Measurements from ENCODE around the gene ATE1. TPM values are rescaled to one million over a fixed set of nuclear protein-coding genes. Genes with fewer than 3 reads are reported as not detected.

ATE1 gene
- total and polyA plus RNA-seq, 2 of the 4 experiments (the other 2 are of a cell fraction) = 6.4 to 27.8 TPM

DNA sequence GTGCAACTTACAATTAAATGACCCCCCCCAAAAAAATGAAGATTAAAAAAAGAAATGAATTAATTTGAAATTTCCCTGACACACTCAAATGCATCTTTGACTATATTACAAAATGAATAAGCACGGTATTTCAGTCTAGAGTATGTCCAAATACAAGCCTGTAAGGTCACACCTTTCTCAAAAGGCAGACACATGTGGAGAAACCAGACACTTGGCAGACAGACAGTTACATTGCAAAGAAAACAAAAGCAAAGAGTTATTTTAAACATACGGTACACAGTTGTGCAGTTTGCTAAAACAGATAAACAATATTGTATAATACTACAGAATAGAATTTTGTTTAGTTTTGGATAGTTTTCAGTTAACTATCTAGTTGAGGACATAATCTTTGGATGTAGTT lies 153.0 kb downstream of the ATE1 start:
- peak; percentile 30; the same call in 1 of the 2 replicates for ATAC-seq (ENCODE audit: low read depth)

More for the DNA sequence above, 153.0 kb downstream of the ATE1 start:
- Histone ChIP-seq H2BK15ac (ENCODE audit: low read depth, low read length) (no peak overlapping the region), H2AK9ac (replicated peaks; ENCODE audit: low read depth, low read length, poor library complexity) (no peak overlapping the region), H3K4me2 (ENCODE audit: low read depth, low read length) (no peak overlapping the region; the same call in 1 of the 2 replicates), H4K5ac (ENCODE audit: low read depth, low read length) (no peak overlapping the region), H3K4ac (ENCODE audit: low read depth, low read length) (no peak overlapping the region), H3K27me3 (ENCODE audit: control insufficient read depth, insufficient read depth, low read length) (no peaks in the 10 kb centered on the region), H4K8ac (ENCODE audit: low read depth in 2 of 2, low read length in 2 of 2) (no peak overlapping the region), H2AFZ (replicated peaks; ENCODE audit: low read length, poor library complexity) (no peak overlapping the region), H2BK20ac (ENCODE audit: low read depth, low read length) (no peak overlapping the region), H2AK5ac (ENCODE audit: low read depth, low read length) (no peak overlapping the region), H3K14ac (replicated peaks; ENCODE audit: low read depth, low read length) (no peak overlapping the region), H2BK5ac (ENCODE audit: low read depth, low read length, poor library complexity, severe bottlenecking) (no peak overlapping the region), H3K56ac (ENCODE audit: extremely low read depth, insufficient read depth, low read length) (no peak overlapping the region), H4K20me1 (ENCODE audit: insufficient read depth, low read length) (no peaks in the 10 kb centered on the region), H3K9me1 (ENCODE audit: insufficient read depth, low read length) (no peaks in the 10 kb centered on the region), H3K4me1 (ENCODE audit: control insufficient read depth, insufficient read depth, low read length) (peaks cover 4% of the 10 kb centered on the region; the same call in 1 of the 2 replicates), H2BK120ac (ENCODE audit: low read depth, low read length) (no peak overlapping the region), H3K9me3 (ENCODE audit: control insufficient read depth, insufficient read depth, low read length) (no peaks in the 10 kb centered on the region), H3K27ac (ENCODE audit: insufficient read depth, low read length) (no peak overlapping the region), H3K18ac (ENCODE audit: low read depth, low read length) (no peak overlapping the region), H4K91ac (ENCODE audit: insufficient read depth, low read depth, low read length) (no peak overlapping the region), H3K9ac (ENCODE audit: low read depth, low read length) (no peak overlapping the region), H3K79me1 (ENCODE audit: low read depth in 1 of 2, low read length in 2 of 2) (no peaks in the 10 kb centered on the region), H3K4me3 (ENCODE audit: insufficient read depth, low read depth, low read length) (no peak overlapping the region), H3K36me3 (ENCODE audit: control insufficient read depth, insufficient read depth, low read length) (0 out of 2 replicates have a peak, but pooled peaks cover 1% of the 10 kb centered on the region), H3K23ac (ENCODE audit: low read depth, low read length) (no peak overlapping the region)
- WGBS, 2 experiments (ENCODE audit: extremely low coverage in 2 of 2, insufficient read length in 1 of 2) = no CpG with 5 or more reads among the region's 2 CpGs
- ChIA-PET POLR2A (ENCODE audit: unreplicated experiment) (no interaction called here), CTCF (no interaction called here)
- DNase-seq = peak; percentile 46
- TF ChIP-seq SMC3 (IDR thresholded peaks at IDR 0.05; ENCODE audit: low read depth, low read length) = no peak
- TF ChIP-seq, protein P1, sequence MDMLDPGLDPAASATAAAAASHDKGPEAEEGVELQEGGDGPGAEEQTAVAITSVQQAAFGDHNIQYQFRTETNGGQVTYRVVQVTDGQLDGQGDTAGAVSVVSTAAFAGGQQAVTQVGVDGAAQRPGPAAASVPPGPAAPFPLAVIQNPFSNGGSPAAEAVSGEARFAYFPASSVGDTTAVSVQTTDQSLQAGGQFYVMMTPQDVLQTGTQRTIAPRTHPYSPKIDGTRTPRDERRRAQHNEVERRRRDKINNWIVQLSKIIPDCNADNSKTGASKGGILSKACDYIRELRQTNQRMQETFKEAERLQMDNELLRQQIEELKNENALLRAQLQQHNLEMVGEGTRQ (IDR thresholded peaks at IDR 0.05; ENCODE audit: low read depth, low read length) = no peak
- TF ChIP-seq MAZ (IDR thresholded peaks at IDR 0.05; ENCODE audit: borderline replicate concordance, low read depth, low read length) = no peak
- TF ChIP-seq POLR2A (IDR thresholded peaks at IDR 0.05; ENCODE audit: low read depth, low read length) = no peak
- no peak for TF ChIP-seq BHLHE40 (IDR thresholded peaks at IDR 0.05; ENCODE audit: low read depth, low read length)
- no peak for TF ChIP-seq CEBPB (IDR thresholded peaks at IDR 0.05; ENCODE audit: low read depth, low read length)
- TF ChIP-seq MXI1 (IDR thresholded peaks at IDR 0.05; ENCODE audit: borderline replicate concordance, low read depth, low read length) = no peak
- TF ChIP-seq RAD21 (IDR thresholded peaks at IDR 0.05; ENCODE audit: low read length) = no peak
- TF ChIP-seq, protein P2, sequence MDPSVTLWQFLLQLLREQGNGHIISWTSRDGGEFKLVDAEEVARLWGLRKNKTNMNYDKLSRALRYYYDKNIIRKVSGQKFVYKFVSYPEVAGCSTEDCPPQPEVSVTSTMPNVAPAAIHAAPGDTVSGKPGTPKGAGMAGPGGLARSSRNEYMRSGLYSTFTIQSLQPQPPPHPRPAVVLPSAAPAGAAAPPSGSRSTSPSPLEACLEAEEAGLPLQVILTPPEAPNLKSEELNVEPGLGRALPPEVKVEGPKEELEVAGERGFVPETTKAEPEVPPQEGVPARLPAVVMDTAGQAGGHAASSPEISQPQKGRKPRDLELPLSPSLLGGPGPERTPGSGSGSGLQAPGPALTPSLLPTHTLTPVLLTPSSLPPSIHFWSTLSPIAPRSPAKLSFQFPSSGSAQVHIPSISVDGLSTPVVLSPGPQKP (IDR thresholded peaks at IDR 0.05; ENCODE audit: borderline replicate concordance, low read depth, low read length) = no peak
- TF ChIP-seq RFX5 (IDR thresholded peaks at IDR 0.05; ENCODE audit: low read depth, low read length) = no peak
- TF ChIP-seq CHD1 (IDR thresholded peaks at IDR 0.05; ENCODE audit: low read depth, low read length) = no peak
- no peak for TF ChIP-seq FOS (IDR thresholded peaks at IDR 0.05; ENCODE audit: low read depth, low read length)
- intact Hi-C loops (cut with micrococcal nuclease) = no loop called here
- BruUV-seq (replicated peaks) = no TSS peak
- in situ Hi-C loops (cut with MboI; ENCODE audit: low sequenced_read_pairs) = no loop called here
- dilution Hi-C loops (cut with HindIII; ENCODE audit: low sequenced_read_pairs, unreplicated experiment) = no loop called here
